B cell (primary cell): ENCODE data around the gene ABL1. TPM values are rescaled to one million over a fixed set of nuclear protein-coding genes. Genes with fewer than 3 reads are reported as not detected.

Experiments
- ATAC-seq: fragments of 200-7000 bp; cut with Tn5 transposase; one replicate; pipeline ENCODE4 v1.10.0; 2021; ENCODE audit warnings: low read depth, mild to moderate bottlenecking, moderate number of reproducible peaks, moderate library complexity
- CTCF ChIA-PET: fragments of 350-600 bp; sonication (Branson Sonifier 250); formaldehyde crosslinking; loops from one replicate; lab custom pipeline; 2021; ENCODE audit warnings: antibody characterized with exemption, inconsistent platforms; lab: Charles Lee
- POLR2A ChIA-PET: fragments of 350-600 bp; sonication (Branson Sonifier 250); formaldehyde crosslinking; loops from one replicate; lab custom pipeline; 2021; ENCODE audit warnings: antibody characterized with exemption; lab: Charles Lee
- DNase-seq: peaks from one replicate; pipeline ENCODE4 v3.0.0; 2013
- H2AFZ ChIP-seq: 2 replicates; pipeline ENCODE4 v1.6.1; 2012; ENCODE audit warnings: mild to moderate bottlenecking, low read depth, low read length; ENCODE audit not compliant: insufficient read depth, poor library complexity, severe bottlenecking
- H3K27ac ChIP-seq, 2 donors: 1 replicate in 1 of 2; 2 replicates in 1 of 2; pipeline ENCODE4 v1.5.1; 2012 to 2013; ENCODE audit warnings: low read length in 2 of 2, mild to moderate bottlenecking in 2 of 2, moderate library complexity in 1 of 2
- H3K27me3 ChIP-seq, 4 experiments: fragments of 200-600 bp in 1 of 4; sonication (generic) in 1 of 4; replicated peaks in 1 of 4; 1 replicate in 2 of 4; 2 replicates in 2 of 4; pipeline versions ENCODE4 v1.6.1 to v1.7.0; 2013 to 2016; ENCODE audit warnings: low read length in 3 of 4, mild to moderate bottlenecking in 2 of 4, mixed read lengths in 1 of 4, moderate library complexity in 1 of 4; ENCODE audit not compliant: insufficient read depth in 4 of 4, control insufficient read depth in 3 of 4; ENCODE audit errors: control extremely low read depth in 1 of 4
- H3K36me3 ChIP-seq, 2 experiments: replicated peaks in 1 of 2; 1 replicate in 1 of 2; 2 replicates in 1 of 2; pipeline versions ENCODE4 v1.6.1 to v1.7.1; 2013; ENCODE audit warnings: low read length in 1 of 2; ENCODE audit not compliant: insufficient read depth in 2 of 2, control insufficient read depth in 1 of 2; ENCODE audit errors: control extremely low read depth in 1 of 2, extremely low read depth in 1 of 2
- H3K4me1 ChIP-seq, 2 donors: fragments of 200-600 bp in 1 of 2; sonication (generic) in 1 of 2; 1 replicate in 1 of 2; 2 replicates in 1 of 2; pipeline versions ENCODE4 v1.5.1 to v1.6.1; 2013 to 2017; ENCODE audit warnings: low read length in 2 of 2; ENCODE audit not compliant: control insufficient read depth in 2 of 2, insufficient read depth in 2 of 2
- H3K4me2 ChIP-seq: replicated peaks from 2 replicates; pipeline ENCODE3; 2012; ENCODE audit warnings: mild to moderate bottlenecking, low read depth, low read length; ENCODE audit not compliant: poor library complexity, severe bottlenecking
- H3K4me3 ChIP-seq, 5 experiments: fragments of 200-600 bp in 1 of 5; sonication (generic) in 1 of 5; 1 replicate in 3 of 5; 2 replicates in 2 of 5; pipeline versions ENCODE4 v1.5.1 to v1.7.0; 2011 to 2016; ENCODE audit warnings: low read length in 4 of 5, mild to moderate bottlenecking in 4 of 5, low read depth in 2 of 5, control low read depth in 1 of 5, moderate library complexity in 1 of 5; ENCODE audit not compliant: insufficient read depth in 1 of 5; ENCODE audit errors: control extremely low read depth in 1 of 5, extremely low read depth in 1 of 5
- H3K79me2 ChIP-seq: fragments of 200-600 bp; sonication (generic); one replicate; pipeline ENCODE4 v1.6.0; 2016; ENCODE audit warnings: low read length; ENCODE audit not compliant: control insufficient read depth, insufficient read depth
- H3K9ac ChIP-seq: fragments of 200-600 bp; sonication (generic); 2 replicates; pipeline ENCODE4 v1.6.1; 2017; ENCODE audit warnings: mild to moderate bottlenecking, low read length, moderate library complexity
- H3K9me3 ChIP-seq, 3 donors: one replicate each; pipeline versions ENCODE4 v1.6.1 to v1.7.1; 2013; ENCODE audit warnings: low read length in 2 of 3; ENCODE audit not compliant: control insufficient read depth in 2 of 3, insufficient read depth in 1 of 3; ENCODE audit errors: control extremely low read depth in 1 of 3
- H4K20me1 ChIP-seq: 2 replicates; pipeline ENCODE4 v1.6.0; 2012; ENCODE audit warnings: mild to moderate bottlenecking, low read length; ENCODE audit not compliant: insufficient read depth, control insufficient read depth, poor library complexity, severe bottlenecking
- H3K27ac Mint-ChIP-seq: one replicate; pipeline ENCODE4 v1.8.0; 2021; ENCODE audit warnings: mixed read lengths
- H3K27me3 Mint-ChIP-seq: one replicate; pipeline ENCODE4 v1.8.0; 2021; ENCODE audit warnings: mixed read lengths
- H3K4me1 Mint-ChIP-seq: one replicate; pipeline ENCODE4 v1.8.0; 2021; ENCODE audit warnings: mixed read lengths
- H3K4me3 Mint-ChIP-seq: one replicate; pipeline ENCODE4 v1.8.0; 2021; ENCODE audit warnings: mixed read lengths
- H3K9me3 Mint-ChIP-seq: one replicate; pipeline ENCODE4 v1.8.0; 2022; ENCODE audit warnings: mixed read lengths; ENCODE audit not compliant: insufficient read depth
- CTCF ChIP-seq: fragments of 200-600 bp; IDR thresholded peaks from one replicate; pipeline ENCODE4 v1.8.0; 2022; ENCODE audit warnings: antibody characterized with exemption, mild to moderate bottlenecking
- EZH2 ChIP-seq: IDR thresholded peaks from 2 replicates; pipeline ENCODE4 v1.6.1; 2012; ENCODE audit warnings: borderline replicate concordance, low read depth, mild to moderate bottlenecking, moderate library complexity, low read length; ENCODE audit not compliant: insufficient read depth, poor library complexity, severe bottlenecking
- WGBS: methylation state at CpG from one replicate; pipeline ENCODE4 v1.1.5; 2013; ENCODE audit warnings: missing lambda C conversion rate; ENCODE audit not compliant: insufficient coverage; 5-methylcytosine and 5-hydroxymethylcytosine counted together
- intact Hi-C: fragments of 100-400 bp; cut with micrococcal nuclease; formaldehyde crosslinking; loops from one replicate; pipeline ENCODE4 v1.10.0; 2022
- polyA plus RNA-seq: library from polyadenylated mRNA; depleted of rRNA; stranded (reverse); fragments of >200 nt; gene quantifications from 2 replicates; pipeline ENCODE4 v1.2.3, GENCODE V29; 2012
- total RNA-seq, 2 donors: library from RNA; stranded (reverse); fragments of 120-200 nt in 1 of 2; gene quantifications; 1 replicate in 1 of 2; 2 replicates in 1 of 2; pipeline versions ENCODE4 v1.2.3 to v1.2.4, GENCODE V29; 2013 to 2022

The ABL1 gene
- total and polyA plus RNA-seq, 2 donors (not counting 1 experiment from before 2014, with no cell fraction given) = 11.9 to 46.0 TPM

- ChIA-PET POLR2A (no interaction called here), CTCF (no interaction called here)
- H3K27ac ChIP-seq = no peak overlapping the region
- no peak overlapping the region for H3K4me2 ChIP-seq
- H3K27me3 ChIP-seq = no peaks in the 10 kb centered on the region
- Mint-ChIP-seq H3K4me1 (no peaks in the 10 kb centered on the region), H3K4me3 (no peak overlapping the region), H3K27ac (no peak overlapping the region), H3K27me3 (no peaks in the 10 kb centered on the region), H3K9me3 (no peaks in the 10 kb centered on the region)
- peaks cover 0 to 58% of the 10 kb centered on the region in 2 experiments for H3K36me3 ChIP-seq
- intact Hi-C loops = no loop called here
- WGBS = 97% methylated on average over 35 of the region's 35 CpGs
- no peaks in the 10 kb centered on the region for H3K79me2 ChIP-seq
- no peaks in the 10 kb centered on the region for H3K9me3 ChIP-seq
- H3K4me3 ChIP-seq = no peak overlapping the region
- no peak overlapping the region for H2AFZ ChIP-seq
- no peaks in the 10 kb centered on the region for H3K4me1 ChIP-seq
- no peaks in the 10 kb centered on the region for H4K20me1 ChIP-seq
- no peak for DNase-seq
- no peak for ATAC-seq
- H3K9ac ChIP-seq = no peak overlapping the region
- TF ChIP-seq EZH2 (no peak), CTCF (no peak)
Measured at GRCh38 chr9:130885484-130886375, 50.7 kb downstream of the ABL1 start.

- TF ChIP-seq CTCF (no peak), EZH2 (no peak)
- Histone ChIP-seq H4K20me1 (no peaks in the 10 kb centered on the region), H3K9ac (no peak overlapping the region), H3K4me3 (no peak overlapping the region), H3K79me2 (no peaks in the 10 kb centered on the region), H3K9me3 (no peaks in the 10 kb centered on the region), H3K27ac (no peak overlapping the region), H3K36me3 (peaks cover 0 to 46% of the 10 kb centered on the region in 2 experiments), H3K4me1 (no peaks in the 10 kb centered on the region), H3K27me3 (no peaks in the 10 kb centered on the region), H3K4me2 (no peak overlapping the region), H2AFZ (no peak overlapping the region)
- intact Hi-C loops = no loop called here
- ATAC-seq (no peak), DNase-seq (no peak)
- 99% methylated on average over 16 of the region's 23 CpGs for WGBS
- no peaks in the 10 kb centered on the region for H3K9me3 Mint-ChIP-seq
- H3K27ac Mint-ChIP-seq = no peak overlapping the region
- POLR2A ChIA-PET = no interaction called here
- CTCF ChIA-PET = no interaction called here
- H3K27me3 Mint-ChIP-seq = no peaks in the 10 kb centered on the region
- H3K4me1 Mint-ChIP-seq = no peaks in the 10 kb centered on the region
- no peak overlapping the region for H3K4me3 Mint-ChIP-seq
Measured at GRCh38 chr9:130886981-130887380, 51.9 kb downstream of the ABL1 start.
